Endothelial cell (in vitro differentiated cells): Measurements from ENCODE around the gene CD164. TPM values are rescaled to one million over a fixed set of nuclear protein-coding genes. Genes with fewer than 3 reads are reported as not detected.

Source experiments
- DNase-seq: peaks from one replicate; pipeline ENCODE4 v3.0.0; 2021; ENCODE audit warnings: low spot score
- H3K27ac Mint-ChIP-seq: one replicate; pipeline ENCODE4 v1.8.0; 2021; ENCODE audit warnings: mixed read lengths, inconsistent platforms; ENCODE audit not compliant: unreplicated experiment
- H3K27me3 Mint-ChIP-seq: one replicate; pipeline ENCODE4 v1.8.0; 2021; ENCODE audit warnings: mild to moderate bottlenecking, moderate library complexity, mixed read lengths, inconsistent platforms; ENCODE audit not compliant: unreplicated experiment
- H3K36me3 Mint-ChIP-seq: one replicate; pipeline ENCODE4 v1.8.0; 2021; ENCODE audit warnings: mild to moderate bottlenecking, low read depth, mixed read lengths, inconsistent platforms; ENCODE audit not compliant: unreplicated experiment
- H3K4me1 Mint-ChIP-seq: one replicate; pipeline ENCODE4 v1.8.0; 2021; ENCODE audit warnings: mild to moderate bottlenecking, mixed read lengths, inconsistent platforms; ENCODE audit not compliant: unreplicated experiment
- H3K4me3 Mint-ChIP-seq: one replicate; pipeline ENCODE4 v1.8.0; 2021; ENCODE audit warnings: mild to moderate bottlenecking, mixed read lengths, inconsistent platforms; ENCODE audit not compliant: unreplicated experiment
- H3K9me3 Mint-ChIP-seq: one replicate; pipeline ENCODE4 v1.8.0; 2021; ENCODE audit warnings: mixed read lengths, inconsistent platforms; ENCODE audit not compliant: unreplicated experiment
- total RNA-seq: library from RNA; stranded (reverse); fragmentation: NEBNext Ultra II Directional; extraction: Animal tissue kit (Norgen Biotek cat#: 25700); gene quantifications from one replicate; pipeline ENCODE4 v1.2.1, GENCODE V29; 2021; ENCODE audit not compliant: unreplicated experiment
- TF ChIP-seq, protein P1 (sequence below): fragments of 200-600 bp; sonication (generic); IDR thresholded peaks from one replicate; pipeline ENCODE4 v1.5.0; 2021; ENCODE audit warnings: antibody characterized with exemption; ENCODE audit not compliant: unreplicated experiment

Gene CD164
- total RNA-seq, 1 donor from 2014 or later, result 220 TPM

- no peak overlapping the region for H3K4me3 Mint-ChIP-seq
- no peaks in the 10 kb centered on the region for H3K36me3 Mint-ChIP-seq
Measured at GRCh38 chr6:109321752-109322151, 60.5 kb downstream of the CD164 start.

GRCh38 chr6:109320072-109320471, 62.2 kb downstream of the CD164 start:
- Mint-ChIP-seq H3K27ac (no peak overlapping the region), H3K4me3 (no peak overlapping the region)

More at GRCh38 chr6:109321752-109322151, 60.5 kb downstream of the CD164 start:
- Mint-ChIP-seq H3K27ac (no peak overlapping the region), H3K4me1 (peaks cover 24% of the 10 kb centered on the region), H3K27me3 (peaks cover 4% of the 10 kb centered on the region), H3K9me3 (no peaks in the 10 kb centered on the region)
- TF ChIP-seq, protein P1, sequence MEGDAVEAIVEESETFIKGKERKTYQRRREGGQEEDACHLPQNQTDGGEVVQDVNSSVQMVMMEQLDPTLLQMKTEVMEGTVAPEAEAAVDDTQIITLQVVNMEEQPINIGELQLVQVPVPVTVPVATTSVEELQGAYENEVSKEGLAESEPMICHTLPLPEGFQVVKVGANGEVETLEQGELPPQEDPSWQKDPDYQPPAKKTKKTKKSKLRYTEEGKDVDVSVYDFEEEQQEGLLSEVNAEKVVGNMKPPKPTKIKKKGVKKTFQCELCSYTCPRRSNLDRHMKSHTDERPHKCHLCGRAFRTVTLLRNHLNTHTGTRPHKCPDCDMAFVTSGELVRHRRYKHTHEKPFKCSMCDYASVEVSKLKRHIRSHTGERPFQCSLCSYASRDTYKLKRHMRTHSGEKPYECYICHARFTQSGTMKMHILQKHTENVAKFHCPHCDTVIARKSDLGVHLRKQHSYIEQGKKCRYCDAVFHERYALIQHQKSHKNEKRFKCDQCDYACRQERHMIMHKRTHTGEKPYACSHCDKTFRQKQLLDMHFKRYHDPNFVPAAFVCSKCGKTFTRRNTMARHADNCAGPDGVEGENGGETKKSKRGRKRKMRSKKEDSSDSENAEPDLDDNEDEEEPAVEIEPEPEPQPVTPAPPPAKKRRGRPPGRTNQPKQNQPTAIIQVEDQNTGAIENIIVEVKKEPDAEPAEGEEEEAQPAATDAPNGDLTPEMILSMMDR, result no peak
- DNase-seq, result no peak

DNA sequence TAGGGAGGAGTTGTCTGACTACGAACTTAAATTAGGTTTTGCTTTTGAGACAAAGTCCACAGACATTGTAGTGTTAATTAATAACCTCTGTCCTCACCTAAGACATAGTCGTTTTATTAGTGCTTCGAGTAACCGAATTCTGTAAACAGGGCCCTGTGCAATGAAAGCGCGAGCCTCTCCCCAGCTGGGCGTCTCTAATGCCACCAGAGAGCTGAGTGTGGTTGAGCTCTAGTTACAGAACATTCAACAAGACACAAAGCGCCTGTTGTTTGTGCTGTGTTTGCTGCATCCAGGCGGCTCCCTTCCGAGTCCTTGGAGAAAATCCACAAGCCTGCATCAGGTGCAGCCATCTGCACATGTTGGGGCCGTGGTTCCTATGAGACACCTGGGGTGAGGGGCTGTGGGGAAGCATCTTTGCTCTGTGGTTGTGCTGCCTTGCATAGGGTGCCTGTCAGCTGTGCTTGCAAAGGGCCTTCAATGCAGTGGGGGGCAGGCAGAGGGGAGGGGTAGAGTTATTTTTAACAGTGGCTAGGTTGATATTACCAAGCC, 63.9 kb downstream of the CD164 start:
- H3K36me3 Mint-ChIP-seq, result no peaks in the 10 kb centered on the region
- peaks cover 6% of the 10 kb centered on the region for H3K27me3 Mint-ChIP-seq
- TF ChIP-seq, protein P1, result no peak
- H3K9me3 Mint-ChIP-seq, result no peaks in the 10 kb centered on the region
- no peak overlapping the region for H3K27ac Mint-ChIP-seq
- H3K4me3 Mint-ChIP-seq, result no peak overlapping the region
- peaks cover 24% of the 10 kb centered on the region for H3K4me1 Mint-ChIP-seq
- no peak for DNase-seq

More at GRCh38 chr6:109320072-109320471, 62.2 kb downstream of the CD164 start:
- H3K27me3 Mint-ChIP-seq, result peaks cover 4% of the 10 kb centered on the region
- no peaks in the 10 kb centered on the region for H3K36me3 Mint-ChIP-seq
- no peaks in the 10 kb centered on the region for H3K9me3 Mint-ChIP-seq
- DNase-seq, result no peak
- H3K4me1 Mint-ChIP-seq, result peaks cover 24% of the 10 kb centered on the region
- TF ChIP-seq, protein P1, result no peak

DNA sequence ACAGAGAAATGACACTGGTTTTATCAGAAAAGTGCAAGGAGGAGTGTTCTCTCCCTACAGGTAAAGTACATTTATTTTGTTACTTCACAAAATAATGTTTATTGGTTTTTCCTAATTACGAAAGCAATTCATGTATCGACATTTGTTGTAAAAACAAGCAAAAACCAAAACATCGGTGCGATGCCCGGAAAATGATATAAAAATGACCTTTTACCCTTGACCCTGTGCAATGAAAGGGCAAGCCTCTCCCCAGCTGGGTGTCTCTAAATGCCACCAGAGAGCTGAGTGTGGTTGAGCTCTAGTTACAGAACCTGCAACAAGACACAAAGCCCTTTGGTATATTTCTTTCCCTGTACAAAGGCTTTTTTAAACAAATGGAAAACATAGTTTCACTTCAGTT, 65.4 kb downstream of the CD164 start:
- no peaks in the 10 kb centered on the region for H3K36me3 Mint-ChIP-seq
- peaks cover 10% of the 10 kb centered on the region for H3K4me1 Mint-ChIP-seq

More for the DNA sequence above, 65.4 kb downstream of the CD164 start:
- Mint-ChIP-seq H3K9me3 (no peaks in the 10 kb centered on the region), H3K4me3 (no peak overlapping the region), H3K27me3 (peaks cover 6% of the 10 kb centered on the region), H3K27ac (no peak overlapping the region)
- TF ChIP-seq, protein P1, result no peak
- DNase-seq, result no peak

Other genes with a start within 250 kb of the CD164 start
- 0.95 TPM for gene PPIL6, start 58.2 kb upstream of the CD164 start, total RNA-seq
- gene SMPD2, start 58.3 kb upstream of the CD164 start, total RNA-seq, result 8.8 TPM
- 19.9 TPM for gene MICAL1, start 73.3 kb upstream of the CD164 start, total RNA-seq
- gene ZBTB24, start 100.8 kb upstream of the CD164 start, total RNA-seq, result 5.1 TPM